ENCODE measurements around the gene ARL15. TPM values are rescaled to one million over a fixed set of nuclear protein-coding genes. Genes with fewer than 3 reads are reported as not detected.
"Not testable (repeated sequence)": the region's sequence is repeated elsewhere in the genome, so short reads cannot be mapped to it uniquely, and the experiment has no call there.

ARL15 gene
- total and polyA plus RNA-seq, 2 of the 4 experiments (the other 2 are of a cell fraction) = 7.3 to 19.2 TPM

- BruUV-seq (replicated peaks); H3K14ac ChIP-seq (replicated peaks; ENCODE audit: low read depth, low read length); H3K9ac ChIP-seq (ENCODE audit: low read depth, low read length); H3K27ac ChIP-seq (ENCODE audit: insufficient read depth, low read length); H3K27me3 ChIP-seq (ENCODE audit: control insufficient read depth, insufficient read depth, low read length); DNase-seq; dilution Hi-C loops (cut with HindIII; ENCODE audit: low sequenced_read_pairs, unreplicated experiment); H2AK9ac ChIP-seq (replicated peaks; ENCODE audit: low read depth, low read length, poor library complexity); H3K4me2 ChIP-seq (ENCODE audit: low read depth, low read length); H2BK20ac ChIP-seq (ENCODE audit: low read depth, low read length); H4K8ac ChIP-seq (ENCODE audit: low read depth in 2 of 2, low read length in 2 of 2); H3K4ac ChIP-seq (ENCODE audit: low read depth, low read length); in situ Hi-C loops (cut with MboI; ENCODE audit: low sequenced_read_pairs); H3K9me3 ChIP-seq (ENCODE audit: control insufficient read depth, insufficient read depth, low read length); H2BK15ac ChIP-seq (ENCODE audit: low read depth, low read length); CTCF ChIA-PET; H3K18ac ChIP-seq (ENCODE audit: low read depth, low read length); H4K5ac ChIP-seq (ENCODE audit: low read depth, low read length); H3K4me3 ChIP-seq (ENCODE audit: insufficient read depth, low read depth, low read length); H2AFZ ChIP-seq (replicated peaks; ENCODE audit: low read length, poor library complexity); POLR2A ChIA-PET (ENCODE audit: unreplicated experiment); H3K4me1 ChIP-seq (ENCODE audit: control insufficient read depth, insufficient read depth, low read length); H2BK120ac ChIP-seq (ENCODE audit: low read depth, low read length); ATAC-seq (ENCODE audit: low read depth); H2AK5ac ChIP-seq (ENCODE audit: low read depth, low read length); H3K36me3 ChIP-seq (ENCODE audit: control insufficient read depth, insufficient read depth, low read length); H3K23ac ChIP-seq (ENCODE audit: low read depth, low read length); H4K91ac ChIP-seq (ENCODE audit: insufficient read depth, low read depth, low read length); H3K79me1 ChIP-seq (ENCODE audit: low read depth in 1 of 2, low read length in 2 of 2); H3K56ac ChIP-seq (ENCODE audit: extremely low read depth, insufficient read depth, low read length); H4K20me1 ChIP-seq (ENCODE audit: insufficient read depth, low read length); H3K9me1 ChIP-seq (ENCODE audit: insufficient read depth, low read length); H2BK5ac ChIP-seq (ENCODE audit: low read depth, low read length, poor library complexity, severe bottlenecking); intact Hi-C loops (cut with micrococcal nuclease): not testable (repeated sequence)
Measured at GRCh38 chr5:54353933-54354564, 43.7 kb upstream of the ARL15 start.

- ATAC-seq (ENCODE audit: low read depth); H2BK5ac ChIP-seq (ENCODE audit: low read depth, low read length, poor library complexity, severe bottlenecking): not testable (repeated sequence)
Measured at GRCh38 chr5:54352580-54352979, 42.2 kb upstream of the ARL15 start.

More at GRCh38 chr5:54352580-54352979, 42.2 kb upstream of the ARL15 start:
- BruUV-seq (replicated peaks); H3K9me1 ChIP-seq (ENCODE audit: insufficient read depth, low read length); H3K9me3 ChIP-seq (ENCODE audit: control insufficient read depth, insufficient read depth, low read length); H3K36me3 ChIP-seq (ENCODE audit: control insufficient read depth, insufficient read depth, low read length); H3K27me3 ChIP-seq (ENCODE audit: control insufficient read depth, insufficient read depth, low read length); H3K79me1 ChIP-seq (ENCODE audit: low read depth in 1 of 2, low read length in 2 of 2); intact Hi-C loops (cut with micrococcal nuclease); H2AK9ac ChIP-seq (replicated peaks; ENCODE audit: low read depth, low read length, poor library complexity); H3K27ac ChIP-seq (ENCODE audit: insufficient read depth, low read length); H2AFZ ChIP-seq (replicated peaks; ENCODE audit: low read length, poor library complexity); H4K5ac ChIP-seq (ENCODE audit: low read depth, low read length); H3K4ac ChIP-seq (ENCODE audit: low read depth, low read length); H2BK15ac ChIP-seq (ENCODE audit: low read depth, low read length); H3K23ac ChIP-seq (ENCODE audit: low read depth, low read length); H3K4me3 ChIP-seq (ENCODE audit: insufficient read depth, low read depth, low read length); H3K56ac ChIP-seq (ENCODE audit: extremely low read depth, insufficient read depth, low read length); dilution Hi-C loops (cut with HindIII; ENCODE audit: low sequenced_read_pairs, unreplicated experiment); H3K14ac ChIP-seq (replicated peaks; ENCODE audit: low read depth, low read length); H3K4me2 ChIP-seq (ENCODE audit: low read depth, low read length); H3K4me1 ChIP-seq (ENCODE audit: control insufficient read depth, insufficient read depth, low read length); H2BK120ac ChIP-seq (ENCODE audit: low read depth, low read length); H4K8ac ChIP-seq (ENCODE audit: low read depth in 2 of 2, low read length in 2 of 2); H2AK5ac ChIP-seq (ENCODE audit: low read depth, low read length); in situ Hi-C loops (cut with MboI; ENCODE audit: low sequenced_read_pairs); H3K18ac ChIP-seq (ENCODE audit: low read depth, low read length); POLR2A ChIA-PET (ENCODE audit: unreplicated experiment); H3K9ac ChIP-seq (ENCODE audit: low read depth, low read length); H4K20me1 ChIP-seq (ENCODE audit: insufficient read depth, low read length); H4K91ac ChIP-seq (ENCODE audit: insufficient read depth, low read depth, low read length); H2BK20ac ChIP-seq (ENCODE audit: low read depth, low read length); DNase-seq: not testable (repeated sequence)
- CTCF ChIA-PET = interaction anchor here (0.9 kb wide), 1 partner anchor 67 kb away, joined by 4 read pairs; no protein-coding TSS in a partner anchor
- no CpG with 5 or more reads among the region's 1 CpG for WGBS, 2 experiments (ENCODE audit: extremely low coverage in 2 of 2, insufficient read length in 1 of 2)
